GM18861 (cell line): Measurements from ENCODE around the gene INPP4B.

ENCODE experiments used
- ATAC-seq: cut with Tn5 transposase; IDR thresholded peaks from one replicate; pipeline ENCODE4 v1.9.1; 2021; ENCODE audit not compliant: unreplicated experiment

The INPP4B gene

DNA sequence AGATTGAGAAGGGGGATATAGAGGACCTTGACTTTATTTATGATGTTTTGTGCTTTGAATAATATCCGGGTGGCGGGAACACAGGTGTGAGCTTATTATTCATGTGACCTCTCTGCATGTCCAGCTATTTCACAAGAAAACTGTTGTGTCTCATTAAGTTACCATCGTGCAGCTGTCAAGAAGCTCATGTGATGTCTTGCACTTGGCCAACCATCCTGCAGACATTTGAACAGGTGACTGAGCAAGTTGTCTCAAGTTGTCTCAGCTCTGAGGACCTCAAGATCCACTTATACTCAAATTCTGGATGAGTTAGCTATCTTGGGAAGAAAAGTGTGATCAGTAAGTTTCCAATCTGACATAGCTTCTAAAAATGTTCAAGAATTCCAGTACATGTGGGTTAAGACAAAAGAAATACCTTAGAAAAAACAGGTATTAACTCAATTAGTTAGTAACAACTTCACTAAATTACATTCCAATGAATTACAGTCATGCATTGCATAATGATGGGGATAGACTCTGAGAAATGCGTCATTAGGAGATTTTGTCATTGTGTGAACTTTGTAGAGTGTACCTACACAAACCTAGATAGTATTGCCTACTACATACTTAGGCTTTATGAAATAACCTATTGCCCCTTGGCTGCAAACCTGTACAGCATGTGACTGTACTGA, 462.2 kb downstream of the INPP4B start:
- no peak for ATAC-seq

DNA sequence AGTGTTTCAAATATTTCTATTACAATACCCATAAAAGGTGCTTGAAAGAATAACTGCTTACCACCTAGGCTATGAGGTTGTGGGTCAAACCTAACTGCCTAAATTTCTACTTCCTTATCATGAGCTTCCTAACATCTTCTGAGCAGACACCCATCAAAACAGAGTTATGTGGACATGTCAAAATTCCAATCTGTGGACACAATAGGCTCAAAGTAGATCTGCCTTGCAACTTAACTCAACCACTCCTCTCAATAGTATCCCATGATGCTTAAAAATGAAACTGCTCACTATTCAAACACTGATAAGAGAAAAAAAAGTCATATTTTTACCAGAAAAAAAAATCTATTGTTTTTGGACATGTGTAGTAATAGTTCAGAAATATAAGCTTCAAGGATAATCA, 462.7 kb downstream of the INPP4B start:
- ATAC-seq = no peak

GRCh38 chr4:142380052-142380602, 466.0 kb downstream of the INPP4B start:
- ATAC-seq = no peak

DNA sequence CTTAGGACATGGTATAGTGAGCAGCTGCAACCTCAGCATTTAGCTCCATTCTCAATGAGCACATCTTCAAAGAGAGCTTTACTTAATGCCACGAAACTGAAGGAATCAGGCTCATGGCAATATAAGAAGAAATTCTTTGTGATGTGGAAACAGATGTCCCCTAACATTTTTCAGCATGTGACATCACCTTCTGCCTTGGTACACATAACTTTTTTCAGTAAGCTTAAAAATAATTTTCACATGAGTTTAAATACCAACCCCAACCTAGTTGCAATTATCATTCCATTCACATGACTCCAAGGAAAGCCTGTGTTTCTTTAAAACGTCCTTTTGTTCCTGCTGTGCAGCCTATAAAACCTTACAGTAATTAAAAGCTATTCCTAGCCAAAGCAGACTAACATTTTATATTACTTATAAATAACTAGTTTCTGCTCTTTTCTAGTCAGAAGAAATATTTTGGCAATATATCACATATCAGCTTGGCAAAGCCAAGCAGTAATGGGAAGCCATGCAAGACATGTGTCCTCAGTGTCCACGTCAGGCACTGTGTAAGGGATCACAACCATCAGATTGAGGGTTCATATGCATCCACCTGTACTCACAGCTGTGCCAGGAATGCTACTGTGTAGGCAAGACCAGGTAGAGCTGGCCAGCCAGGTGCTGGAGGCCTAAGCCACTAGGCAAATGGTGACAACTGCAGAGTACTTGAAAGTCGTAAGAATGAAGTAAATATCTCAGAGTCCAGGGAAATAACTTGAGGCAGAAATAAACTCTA, 466.6 kb downstream of the INPP4B start:
- no peak for ATAC-seq

DNA sequence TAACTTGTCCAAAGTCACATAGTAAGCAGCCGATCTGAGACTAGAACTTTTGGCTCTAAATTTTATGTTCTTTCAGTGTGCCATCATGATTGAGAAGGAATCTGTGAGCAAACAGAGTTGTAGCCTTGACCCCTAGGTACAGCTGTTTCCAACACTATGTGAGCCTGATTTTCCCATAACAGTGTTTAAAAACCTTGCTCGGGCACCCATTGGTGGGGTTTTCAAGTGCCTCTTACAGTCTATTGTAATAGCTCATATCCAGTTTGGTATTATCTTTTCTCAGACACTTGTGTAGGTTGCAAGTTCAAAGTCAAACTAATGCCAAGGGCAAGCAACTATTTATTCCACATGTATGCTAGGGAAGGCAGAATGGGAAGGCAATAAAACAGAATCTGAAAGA, 467.9 kb downstream of the INPP4B start:
- ATAC-seq = no peak

DNA sequence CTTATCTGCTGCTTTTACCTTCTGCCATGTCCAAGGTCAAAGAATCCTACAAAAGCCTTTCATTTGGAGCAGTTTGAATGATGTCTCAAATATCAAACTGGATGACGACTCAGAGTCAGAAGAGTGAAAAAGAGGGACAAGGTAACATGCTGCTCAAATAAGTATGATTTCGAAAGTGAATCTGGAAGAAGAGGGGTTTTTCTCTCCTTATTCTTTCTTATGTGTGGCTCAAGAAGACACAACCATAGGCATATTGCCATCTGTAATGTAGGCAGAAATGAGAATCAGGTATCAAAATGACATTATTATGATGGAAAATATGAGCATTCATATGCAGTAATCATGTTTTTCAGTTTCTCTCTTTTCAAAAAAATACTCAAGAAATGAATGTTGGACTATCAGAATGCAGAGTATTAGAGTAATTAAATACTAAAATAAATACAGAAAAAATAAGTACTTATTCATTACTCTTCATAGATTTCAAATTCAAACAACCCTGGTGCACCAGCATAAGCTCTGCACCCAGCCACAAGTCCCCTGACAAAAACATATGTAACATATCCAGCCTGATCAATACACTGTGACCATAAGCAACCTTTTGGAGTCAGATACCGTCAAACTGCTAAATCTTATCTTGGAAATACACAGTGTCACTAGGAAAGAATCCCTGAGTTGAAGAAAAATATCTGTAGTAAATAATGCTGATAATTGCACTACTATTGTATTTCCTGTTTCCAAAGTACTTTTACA, 468.6 kb downstream of the INPP4B start:
- ATAC-seq = no peak

DNA sequence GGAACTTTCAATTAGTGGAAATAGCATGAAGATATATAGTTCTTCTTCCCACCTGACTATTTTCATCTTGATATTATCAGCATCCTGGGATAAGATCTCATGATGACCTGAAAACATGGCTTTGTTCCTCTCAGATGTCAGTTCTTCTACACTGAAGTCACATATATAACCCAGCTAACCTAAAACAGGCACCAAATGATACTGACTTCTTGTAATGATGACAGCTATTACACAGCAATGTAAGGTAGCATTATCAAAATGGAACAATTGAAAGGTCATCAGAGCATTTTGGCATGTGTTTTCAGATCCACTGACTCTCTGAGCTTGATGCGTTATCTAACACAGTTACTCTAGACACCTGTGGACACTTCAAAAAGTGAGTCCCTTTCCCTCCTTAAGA, 469.9 kb downstream of the INPP4B start:
- ATAC-seq = no peak

GRCh38 chr4:142373610-142374009, 472.5 kb downstream of the INPP4B start:
- ATAC-seq = no peak

DNA sequence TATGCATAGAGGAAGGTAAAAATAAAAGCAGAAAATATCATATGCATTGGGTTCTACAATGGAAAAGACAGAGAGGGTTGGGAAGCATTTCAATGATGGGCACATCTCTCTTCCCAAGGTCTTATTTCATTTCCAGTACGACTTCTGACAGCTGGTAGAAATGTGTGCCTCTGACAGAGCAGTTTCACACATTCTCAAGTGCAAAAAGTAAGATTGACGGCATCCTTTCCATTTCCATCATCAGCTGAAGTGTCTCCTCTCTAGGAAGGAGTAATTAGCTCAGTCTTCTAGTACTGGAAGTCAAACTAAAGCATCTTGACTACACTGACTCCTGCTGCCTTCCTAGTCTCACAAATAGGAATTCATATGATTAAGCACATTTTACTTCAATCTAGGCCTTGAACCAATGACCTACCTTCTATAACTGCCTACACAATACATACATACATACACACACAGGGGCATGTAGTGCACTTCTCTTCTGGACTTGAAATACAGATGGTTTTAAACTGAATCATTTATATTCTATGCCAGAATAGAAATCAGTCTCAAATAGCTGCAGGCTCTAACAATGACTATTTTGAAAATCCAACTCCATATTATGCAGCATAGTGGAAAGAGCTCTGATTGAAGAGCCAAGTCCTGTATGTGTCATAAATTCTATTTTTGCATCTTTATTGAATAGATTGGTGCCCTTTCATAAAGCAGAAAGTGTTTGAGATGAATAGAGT, 473.4 kb downstream of the INPP4B start:
- ATAC-seq = no peak

GRCh38 chr4:142369141-142369540, 477.0 kb downstream of the INPP4B start:
- no peak for ATAC-seq

DNA sequence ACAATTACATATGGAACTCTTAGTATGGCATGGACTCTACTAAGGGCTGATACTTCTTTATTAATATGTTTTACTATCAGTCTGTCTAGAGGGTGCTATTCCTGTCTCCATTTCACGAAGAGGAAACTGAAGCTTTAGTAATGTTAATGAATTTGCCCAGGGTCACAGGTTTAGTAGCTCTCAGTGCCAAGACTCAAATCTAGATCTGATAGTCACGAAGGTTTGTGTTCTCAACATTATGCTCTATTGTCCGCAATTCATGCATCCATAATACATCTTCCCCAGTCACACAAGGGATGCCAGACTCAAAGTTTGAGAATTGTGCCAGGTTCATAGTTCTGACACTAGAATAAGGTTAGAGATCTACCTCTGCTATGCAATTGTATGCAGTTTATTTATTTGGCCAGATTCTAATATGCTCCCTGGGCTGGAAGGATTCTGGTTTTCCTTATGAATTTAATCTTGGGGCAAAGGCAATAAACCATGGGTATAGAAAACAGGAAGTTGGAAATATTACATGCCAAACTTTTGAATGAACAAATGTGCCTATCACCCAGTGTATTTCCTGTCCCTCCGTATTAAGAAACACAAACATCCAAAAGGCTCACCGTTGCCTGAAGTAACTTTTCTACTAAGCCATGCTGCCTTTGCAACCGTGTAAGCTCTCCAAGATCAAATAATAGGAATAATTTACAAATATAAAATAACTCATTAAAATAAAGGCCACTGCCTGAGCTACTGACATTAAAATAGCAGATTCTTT, 478.5 kb downstream of the INPP4B start:
- no peak for ATAC-seq

GRCh38 chr4:142366769-142367181, 479.3 kb downstream of the INPP4B start:
- no peak for ATAC-seq

- ATAC-seq = no peak
Observed at GRCh38 chr4:142365391-142365790, 480.7 kb downstream of the INPP4B start.

GRCh38 chr4:142363686-142364085, 482.4 kb downstream of the INPP4B start:
- no peak for ATAC-seq

GRCh38 chr4:142361981-142362380, 484.1 kb downstream of the INPP4B start:
- no peak for ATAC-seq

DNA sequence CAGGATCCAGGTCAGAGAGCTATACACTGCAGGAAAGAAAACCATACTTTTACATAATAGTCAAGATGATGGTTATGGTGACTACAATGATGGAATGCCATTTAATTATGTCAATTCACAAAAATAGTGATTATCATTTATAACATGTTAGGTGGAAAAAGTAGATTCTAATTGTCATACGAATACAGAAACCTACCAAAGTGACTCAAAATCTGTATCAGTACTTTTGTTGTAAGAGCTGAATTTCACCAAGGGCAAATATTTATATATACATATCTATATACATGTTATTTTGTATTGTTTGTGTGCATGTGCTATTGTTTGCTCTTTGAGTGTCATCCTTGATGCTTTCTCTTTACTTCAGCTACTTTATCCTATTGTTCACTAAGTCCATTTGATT, 485.4 kb downstream of the INPP4B start:
- no peak for ATAC-seq

DNA sequence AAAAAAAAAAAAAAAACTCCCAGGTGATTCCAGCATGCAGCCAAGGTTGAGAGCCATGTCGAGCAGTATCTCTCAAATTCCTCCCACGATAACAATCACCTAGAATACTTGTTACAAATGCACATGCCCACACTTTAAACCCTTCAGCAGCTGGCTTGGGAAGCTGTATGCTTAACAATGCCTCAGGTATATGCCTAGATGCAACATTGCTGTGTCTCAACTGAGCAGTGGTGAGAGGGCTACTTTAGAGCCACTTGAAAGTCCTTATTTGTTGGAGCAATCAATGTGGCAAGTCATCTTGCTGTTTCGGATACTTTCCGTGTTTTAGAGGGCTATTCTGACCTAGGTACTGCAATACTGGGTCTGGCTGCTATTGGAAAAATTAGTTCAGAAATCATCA, 487.4 kb downstream of the INPP4B start:
- no peak for ATAC-seq

- ATAC-seq = no peak
Observed at GRCh38 chr4:142356801-142357200, 489.3 kb downstream of the INPP4B start.

DNA sequence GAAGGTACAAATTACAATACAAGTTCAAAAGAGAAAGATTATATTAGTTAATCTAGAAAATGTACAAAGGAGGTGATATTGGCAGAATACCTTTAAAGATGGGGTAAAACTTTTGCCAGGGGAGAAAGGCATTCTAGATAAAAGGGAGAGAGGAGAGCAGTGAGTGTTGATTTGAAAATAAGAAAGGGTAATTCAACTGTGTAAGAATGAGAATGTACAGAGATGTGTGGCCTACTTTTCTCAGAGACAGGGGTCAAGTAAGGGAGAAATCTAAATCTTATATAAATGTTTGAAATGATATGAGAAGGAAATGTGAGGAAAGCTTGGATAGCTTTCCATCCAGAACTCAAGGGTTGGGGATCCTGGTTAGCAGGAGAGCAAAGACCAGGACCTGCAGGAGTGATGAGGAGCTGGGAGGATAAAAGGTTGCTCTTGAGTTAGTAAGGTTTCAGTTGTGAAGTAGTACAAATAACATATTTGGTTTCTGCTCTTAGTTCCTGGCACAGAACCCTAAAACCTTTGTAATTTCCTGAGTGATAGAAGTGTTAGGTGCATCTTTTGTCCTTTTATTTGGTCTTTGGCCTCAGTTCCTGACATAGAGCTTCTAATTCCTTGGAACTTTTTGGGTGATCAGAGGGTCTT, 489.9 kb downstream of the INPP4B start:
- ATAC-seq = no peak

GRCh38 chr4:142355421-142355930, 490.6 kb downstream of the INPP4B start:
- no peak for ATAC-seq
